Thyroid gland (tissue), 4 donors: ENCODE measurements around the gene KRTAP10-1. TPM values are rescaled to one million over a fixed set of nuclear protein-coding genes. Genes with fewer than 3 reads are reported as not detected.

ENCODE experiments used
- DNase-seq, 2 donors: peaks; one replicate each; pipeline ENCODE4 v3.0.0-alpha.2; 2019
- H3K27ac ChIP-seq, 3 donors: fragments of 200-600 bp; sonication (generic); 1 replicate in 2 of 3; 2 replicates in 1 of 3; pipeline ENCODE4 v1.5.1; 2016 to 2019; ENCODE audit warnings: mild to moderate bottlenecking in 1 of 3, moderate library complexity in 1 of 3
- H3K27me3 ChIP-seq: fragments of 200-600 bp; sonication (generic); one replicate; pipeline ENCODE4 v1.5.1; 2019
- H3K36me3 ChIP-seq, 2 donors: fragments of 200-600 bp; sonication (generic); one replicate each; pipeline ENCODE4 v1.5.1; 2016 to 2019
- H3K4me1 ChIP-seq, 2 donors: fragments of 200-600 bp; sonication (generic); one replicate each; pipeline ENCODE4 v1.5.1; 2017 to 2019
- H3K4me3 ChIP-seq, 3 donors: fragments of 200-600 bp; sonication (generic); replicated peaks in 1 of 3; 1 replicate in 2 of 3; 2 replicates in 1 of 3; pipeline ENCODE4 v1.5.1; 2016; ENCODE audit warnings: mild to moderate bottlenecking in 1 of 3
- H3K9me3 ChIP-seq: fragments of 200-600 bp; sonication (generic); one replicate; pipeline ENCODE4 v1.5.1; 2017
- CTCF ChIP-seq, 6 experiments: fragments of 200-600 bp in 3 of 6; fragments of 450-650 bp in 3 of 6; sonication (generic) in 3 of 6; IDR thresholded peaks; one replicate each; pipeline ENCODE4 v1.5.1; 2016 to 2019; ENCODE audit warnings: antibody characterized with exemption in 6 of 6, mild to moderate bottlenecking in 2 of 6, inconsistent platforms in 1 of 6, moderate library complexity in 1 of 6
- POLR2A ChIP-seq, 2 donors: fragments of 450-650 bp; IDR thresholded peaks; one replicate each; pipeline ENCODE4 v1.6.1; 2017; ENCODE audit warnings: antibody characterized with exemption in 2 of 2, mild to moderate bottlenecking in 2 of 2, moderate library complexity in 1 of 2
- WGBS, 2 donors: methylation state at CpG; one replicate each; pipeline ENCODE4 v1.1.5; 2017; 5-methylcytosine and 5-hydroxymethylcytosine counted together
- intact Hi-C: fragments of 100-400 bp; cut with DNase I; formaldehyde crosslinking; loops from one replicate; pipeline ENCODE4 v1.15.1; 2023
- total RNA-seq, 4 donors: library from RNA; depleted of rRNA; stranded (reverse); fragments of >200 nt; gene quantifications; one replicate each; pipeline ENCODE4 v1.2.3, GENCODE V29; 2016

KRTAP10-1 gene
- total RNA-seq, 4 donors from 2014 or later: not detected

GRCh38 chr21:44519346-44520325 is 20.4 kb downstream of the KRTAP10-1 start:
- WGBS, 2 donors: 88 to 94% methylated on average over 23 to 26 of the region's 28 CpGs
- TF ChIP-seq CTCF (IDR thresholded peaks at IDR 0.05) (no peak), POLR2A (IDR thresholded peaks at IDR 0.05) (no peak)
- H3K27ac ChIP-seq: no peak overlapping the region
- no peaks in the 10 kb centered on the region for H3K4me1 ChIP-seq
- DNase-seq: no peak
- no peaks in the 10 kb centered on the region for H3K36me3 ChIP-seq
- H3K4me3 ChIP-seq: no peak overlapping the region
- H3K27me3 ChIP-seq: no peaks in the 10 kb centered on the region
- H3K9me3 ChIP-seq: no peaks in the 10 kb centered on the region
- intact Hi-C loops: no loop called here

DNA sequence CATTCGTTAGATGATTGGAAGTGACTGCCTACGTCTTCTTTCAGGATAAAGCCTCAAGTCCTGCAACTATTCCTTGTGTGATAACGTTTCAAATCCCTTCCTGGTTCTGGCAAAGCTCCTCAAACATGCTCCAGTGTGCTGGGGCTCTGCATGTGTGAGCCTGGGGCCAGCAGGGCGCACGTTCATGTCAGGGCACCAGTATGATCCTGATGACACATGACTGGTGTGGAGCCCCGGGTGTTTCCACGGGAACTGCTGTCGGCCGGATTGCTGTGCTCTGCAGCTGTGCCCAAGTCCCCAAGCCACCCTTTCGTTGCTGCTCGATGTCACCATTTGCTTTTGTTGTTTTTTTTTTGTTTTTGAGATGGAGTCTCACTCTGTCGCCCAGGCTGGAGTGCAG is 21.3 kb downstream of the KRTAP10-1 start:
- Histone ChIP-seq H3K4me1 (no peaks in the 10 kb centered on the region), H3K27ac (no peak overlapping the region), H3K27me3 (no peaks in the 10 kb centered on the region), H3K9me3 (no peaks in the 10 kb centered on the region), H3K4me3 (no peak overlapping the region), H3K36me3 (no peaks in the 10 kb centered on the region)
- 82 to 85% methylated on average over 12 of the region's 12 CpGs for WGBS, 2 donors
- TF ChIP-seq CTCF (IDR thresholded peaks at IDR 0.05) (no peak), POLR2A (IDR thresholded peaks at IDR 0.05) (no peak)
- no peak for DNase-seq
- intact Hi-C loops: no loop called here

DNA sequence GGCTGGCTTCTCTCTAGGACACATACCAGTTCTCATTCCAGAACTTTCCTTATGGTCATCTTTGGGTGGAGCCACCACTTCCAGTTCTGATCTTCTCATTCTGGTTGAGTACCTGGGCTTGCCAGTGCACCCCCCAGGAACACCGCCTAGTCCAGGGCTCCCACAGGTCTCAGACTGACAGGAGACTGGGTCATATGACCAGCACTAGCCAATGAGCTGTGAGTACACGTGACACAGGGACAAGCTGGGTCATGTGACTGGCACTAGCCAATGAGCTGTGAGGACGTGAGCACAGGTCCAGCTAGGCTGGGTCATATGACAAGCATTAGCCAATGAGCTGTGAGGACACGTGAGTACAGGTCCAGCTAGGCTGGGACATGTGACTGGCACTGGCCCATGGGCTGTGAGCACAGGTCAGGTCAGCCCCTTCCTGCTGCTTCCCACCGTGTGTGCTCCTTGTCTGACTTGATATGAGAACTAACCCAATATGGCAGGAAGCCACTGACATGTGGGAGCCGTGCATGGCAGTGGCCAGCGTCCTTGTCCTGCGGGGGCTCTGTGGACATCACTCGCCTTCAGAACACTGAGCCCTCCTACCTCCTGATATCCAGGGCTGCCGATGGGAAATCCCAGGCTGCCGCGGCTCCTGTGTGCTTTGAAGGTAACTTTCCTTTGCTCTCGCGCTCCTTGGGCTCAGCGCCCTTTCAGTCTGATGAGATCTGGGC is 22.7 kb downstream of the KRTAP10-1 start:
- no peak overlapping the region for H3K4me3 ChIP-seq
- no peaks in the 10 kb centered on the region for H3K36me3 ChIP-seq
- TF ChIP-seq CTCF (IDR thresholded peaks at IDR 0.05) (no peak), POLR2A (IDR thresholded peaks at IDR 0.05) (no peak)
- no peaks in the 10 kb centered on the region for H3K4me1 ChIP-seq
- DNase-seq: no peak
- WGBS, 2 donors: 85 to 92% methylated on average over 13 to 15 of the region's 15 CpGs
- H3K27me3 ChIP-seq: no peaks in the 10 kb centered on the region
- no peaks in the 10 kb centered on the region for H3K9me3 ChIP-seq
- intact Hi-C loops: no loop called here
- no peak overlapping the region for H3K27ac ChIP-seq

GRCh38 chr21:44516828-44517174 is 23.2 kb downstream of the KRTAP10-1 start:
- Histone ChIP-seq H3K36me3 (no peaks in the 10 kb centered on the region), H3K9me3 (no peaks in the 10 kb centered on the region), H3K27me3 (no peaks in the 10 kb centered on the region), H3K4me1 (no peaks in the 10 kb centered on the region), H3K4me3 (no peak overlapping the region), H3K27ac (no peak overlapping the region)
- DNase-seq: no peak
- WGBS, 2 donors: 89 to 92% methylated on average over 10 of the region's 10 CpGs
- TF ChIP-seq POLR2A (IDR thresholded peaks at IDR 0.05) (no peak), CTCF (IDR thresholded peaks at IDR 0.05) (no peak)
- intact Hi-C loops: no loop called here

DNA sequence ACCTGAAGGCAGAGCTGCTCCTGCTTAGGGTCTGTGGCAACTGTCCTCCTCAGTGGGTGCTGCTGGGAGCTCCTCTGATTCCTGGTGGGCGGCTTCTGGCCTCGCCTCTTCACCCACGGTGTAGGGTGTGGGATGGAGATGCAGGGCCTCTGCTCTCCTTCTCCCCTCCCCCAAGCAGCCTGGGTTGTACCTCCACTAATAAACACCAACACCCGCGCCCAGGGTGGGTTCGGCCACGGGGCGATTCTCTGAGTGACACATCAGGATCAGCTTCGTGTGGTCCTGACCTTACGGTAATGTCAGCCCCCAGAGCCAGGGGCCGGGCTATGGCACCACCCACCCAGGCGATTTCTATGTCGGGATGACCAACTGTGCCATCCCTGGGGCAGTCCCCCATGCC is 23.7 kb downstream of the KRTAP10-1 start:
- 91 to 97% methylated on average over 5 to 12 of the region's 13 CpGs for WGBS, 2 donors
- no peak for DNase-seq
- intact Hi-C loops: no loop called here
- Histone ChIP-seq H3K36me3 (no peaks in the 10 kb centered on the region), H3K4me1 (no peaks in the 10 kb centered on the region), H3K9me3 (no peaks in the 10 kb centered on the region), H3K27ac (no peak overlapping the region), H3K27me3 (no peaks in the 10 kb centered on the region), H3K4me3 (no peak overlapping the region)
- TF ChIP-seq POLR2A (IDR thresholded peaks at IDR 0.05) (no peak), CTCF (IDR thresholded peaks at IDR 0.05) (no peak)
